ENCODE measurements around the gene RFXAP.

GRCh38 chr13:36848199-36848982, 29.4 kb downstream of the RFXAP start:
- TF ChIP-seq POLR2AphosphoS5 (IDR thresholded peaks at IDR 0.05; ENCODE audit: low read depth, low read length) (no peak), SIN3A (IDR thresholded peaks at IDR 0.05; ENCODE audit: borderline replicate concordance, insufficient read depth, low read length) (no peak), REST (IDR thresholded peaks at IDR 0.05; ENCODE audit: insufficient read depth in 1 of 2, low read depth in 2 of 2, low read length in 2 of 2) (no peak), FOXP2 (optimal IDR thresholded peaks at IDR 0.05; ENCODE audit: borderline replicate concordance, extremely low read depth, extremely low read length, insufficient read depth) (no peak), TAF1 (IDR thresholded peaks at IDR 0.05; ENCODE audit: borderline replicate concordance, insufficient read depth, low read length) (no peak)
